GDM1 (cell line): ENCODE measurements around the gene DUSP8.

Experiments
- DNase-seq: peaks from one replicate; lab custom pipeline; 2025; lab: John Stamatoyannopoulos, UW

DUSP8 gene

DNA sequence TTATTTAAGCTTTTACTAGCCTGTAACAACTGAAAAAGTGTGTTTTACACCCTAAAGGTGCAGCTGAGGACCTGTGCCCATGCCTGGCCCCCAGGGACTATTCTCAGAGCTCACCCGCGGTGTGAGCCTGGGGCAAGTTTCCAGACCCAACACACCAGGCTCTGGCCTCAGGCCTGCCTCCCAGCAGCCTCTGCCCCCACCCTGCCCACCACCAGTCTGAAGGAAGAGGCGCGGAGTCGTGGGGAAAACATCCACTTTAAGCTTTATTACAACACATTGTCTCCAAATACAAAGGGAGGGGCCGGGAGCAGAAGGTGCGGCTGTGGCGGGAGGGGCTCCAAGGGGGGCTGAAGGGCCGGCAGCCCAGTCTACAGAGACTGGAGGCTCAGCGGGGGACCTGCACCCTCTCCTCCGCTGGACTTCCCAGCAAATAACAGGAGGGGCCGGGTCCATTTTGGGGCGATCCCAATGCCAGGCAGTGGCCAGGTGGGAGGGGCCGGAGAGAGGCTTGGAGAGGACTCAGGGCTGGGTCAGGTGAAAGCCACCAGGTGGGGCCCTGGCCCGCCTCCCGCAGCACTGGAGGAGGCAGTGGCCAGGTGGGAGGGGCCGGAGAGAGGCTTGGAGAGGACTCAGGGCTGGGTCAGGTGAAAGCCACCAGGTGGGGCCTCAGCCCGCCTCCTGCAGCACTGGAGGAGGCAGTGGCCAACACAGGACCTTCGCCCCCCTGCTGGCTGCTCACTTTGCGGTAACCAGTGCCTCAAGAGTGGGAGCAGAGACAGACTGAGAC, 18.1 kb downstream of the DUSP8 start:
- no peak for DNase-seq

DNA sequence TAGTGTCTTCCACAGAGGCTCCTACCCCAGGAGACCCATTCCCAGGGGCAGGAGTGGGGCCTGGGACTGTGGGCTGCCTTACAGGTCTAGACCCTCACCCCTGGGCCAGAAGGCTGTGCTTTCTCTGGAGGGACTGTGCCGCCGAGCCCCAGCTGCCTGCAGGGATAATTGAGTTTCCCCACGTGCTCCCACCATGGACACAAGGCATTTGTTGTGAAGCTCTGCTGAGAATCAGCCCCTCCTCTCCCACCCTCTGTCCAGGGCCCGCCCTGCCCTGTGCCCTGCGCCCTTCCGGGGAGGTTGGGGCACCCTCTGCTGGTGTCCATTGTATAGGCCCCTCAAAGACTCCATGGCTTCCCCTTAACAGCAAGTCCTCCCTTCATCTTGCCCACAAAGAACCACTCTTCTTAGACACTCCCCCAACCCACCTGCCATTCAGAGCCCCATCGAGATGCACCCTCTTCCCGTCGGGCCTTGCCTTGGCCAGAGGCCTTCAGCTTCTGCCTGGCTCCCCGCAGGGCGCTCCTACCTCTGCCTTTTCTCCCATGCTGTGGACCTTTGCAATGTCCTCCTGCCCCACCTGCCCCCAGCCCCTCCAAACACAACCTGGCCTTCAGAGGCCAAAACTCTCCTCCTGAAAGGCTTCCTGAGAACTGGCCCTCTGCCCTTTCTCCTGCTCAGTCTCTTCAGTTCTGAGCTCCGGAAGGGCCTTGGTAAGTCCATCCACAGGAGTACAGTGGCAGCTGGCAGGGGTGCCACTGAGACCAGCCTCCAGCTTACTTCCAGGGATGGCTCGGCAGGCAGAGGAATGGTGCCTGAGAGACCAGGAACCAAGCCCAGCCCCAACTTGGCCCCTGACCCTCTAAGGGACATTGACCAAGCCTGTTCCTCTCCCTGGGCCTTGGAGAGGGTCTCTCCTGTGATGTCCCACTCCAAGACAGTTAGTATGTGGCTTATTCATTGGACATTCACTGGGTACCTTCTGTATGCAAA, 22.4 kb downstream of the DUSP8 start:
- DNase-seq: no peak

DNA sequence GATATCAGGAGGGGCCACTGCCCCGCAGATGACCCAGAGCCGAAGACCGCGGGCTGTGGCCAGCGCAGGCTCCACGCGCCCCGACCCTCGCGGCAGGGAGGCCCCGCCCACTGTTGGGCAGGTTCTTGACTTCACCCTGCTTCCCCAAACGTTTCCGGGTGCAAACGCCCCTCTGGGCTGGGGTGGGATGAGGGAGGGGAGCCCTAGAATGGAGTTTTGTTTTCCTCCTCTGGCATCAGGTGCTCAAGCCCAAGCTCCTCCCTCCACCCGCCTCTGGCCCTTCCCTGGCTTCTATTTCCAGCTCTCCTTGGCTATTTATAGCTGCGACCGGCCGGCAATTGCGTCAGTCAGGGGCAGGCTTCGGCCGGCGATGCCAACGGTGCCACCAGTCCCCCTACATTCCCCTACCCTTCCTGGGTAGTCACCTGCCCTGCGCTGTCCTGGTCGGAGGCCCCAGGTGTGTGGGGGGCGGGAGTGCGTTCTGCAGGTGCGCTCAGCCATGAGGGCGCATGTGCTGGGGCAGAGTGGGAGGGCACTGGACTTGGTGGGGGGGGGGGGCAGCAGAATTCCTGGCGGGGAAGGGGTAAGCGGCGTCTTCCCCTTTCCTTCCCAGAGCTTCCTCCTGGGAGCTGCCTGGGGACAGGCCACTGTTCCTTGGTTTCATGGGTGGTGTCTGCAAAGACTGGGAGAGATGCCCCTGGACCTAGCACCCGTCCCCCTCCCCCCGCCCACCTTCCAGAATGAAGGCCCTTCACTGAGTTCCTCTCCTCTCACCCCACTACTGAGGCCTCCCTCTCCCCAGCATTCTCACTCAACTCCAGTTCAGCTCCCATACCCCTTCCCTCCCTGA, 23.6 kb downstream of the DUSP8 start:
- no peak for DNase-seq

GRCh38 chr11:1547467-1548098, 24.5 kb downstream of the DUSP8 start:
- no peak for DNase-seq

- no peak for DNase-seq
Measured at GRCh38 chr11:1546536-1547466, 25.3 kb downstream of the DUSP8 start.

GRCh38 chr11:1546077-1546535, 26.0 kb downstream of the DUSP8 start:
- no peak for DNase-seq

- no peak for DNase-seq
Measured at GRCh38 chr11:1545432-1545831, 26.6 kb downstream of the DUSP8 start.

DNA sequence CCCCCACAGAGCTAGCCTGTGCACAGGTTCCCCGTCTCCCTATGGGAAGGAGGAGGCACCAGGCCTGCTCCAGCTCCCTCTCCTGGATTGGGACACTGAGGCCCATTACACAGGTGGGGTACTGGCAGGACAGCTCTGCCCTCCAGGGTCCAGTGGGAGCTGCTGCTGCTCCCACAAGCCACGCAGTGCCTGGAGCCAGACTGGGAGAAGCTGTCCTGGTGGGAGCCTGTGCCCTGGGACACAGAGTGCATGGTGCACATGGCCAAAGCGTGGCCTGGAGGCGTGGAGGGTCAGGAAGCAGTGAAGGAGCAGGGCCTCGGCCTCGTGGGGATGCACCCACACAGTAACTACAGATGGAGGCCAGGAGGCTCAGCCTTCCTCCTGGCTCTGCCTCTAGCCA, 27.5 kb downstream of the DUSP8 start:
- DNase-seq: no peak

DNA sequence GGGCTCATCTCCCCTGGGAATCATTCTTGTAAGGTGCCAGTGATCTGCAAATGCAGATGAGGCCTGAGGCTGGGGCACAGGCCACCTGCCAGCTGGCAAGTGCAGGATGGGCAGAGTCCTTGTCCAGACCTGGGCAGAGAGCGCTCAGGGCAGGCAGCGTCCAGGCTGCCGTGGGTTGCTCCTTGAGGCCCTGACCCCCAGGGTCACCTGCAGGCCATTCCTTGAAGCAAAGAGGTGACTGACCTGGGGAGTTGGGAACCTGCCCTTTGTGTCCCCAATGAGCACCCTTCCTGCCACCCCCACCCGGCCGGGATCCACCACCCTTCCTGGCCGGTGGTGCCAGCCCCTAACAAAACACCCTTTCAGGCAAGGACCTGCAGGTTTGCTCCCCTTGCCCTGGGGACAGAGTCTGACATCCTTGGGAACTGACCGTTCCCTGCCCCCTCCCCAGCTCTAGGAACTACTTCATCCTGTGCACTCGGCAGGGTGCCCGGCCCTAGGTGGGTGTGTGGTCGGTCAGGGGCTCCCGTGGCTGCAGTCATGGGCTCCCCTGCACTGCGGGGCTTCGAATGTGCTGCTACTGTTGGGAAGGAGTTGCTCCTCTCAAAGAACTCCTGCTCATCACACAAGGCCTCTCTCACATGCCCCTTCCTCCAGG, 28.3 kb downstream of the DUSP8 start:
- no peak for DNase-seq

GRCh38 chr11:1542267-1542666, 29.8 kb downstream of the DUSP8 start:
- DNase-seq: no peak

DNA sequence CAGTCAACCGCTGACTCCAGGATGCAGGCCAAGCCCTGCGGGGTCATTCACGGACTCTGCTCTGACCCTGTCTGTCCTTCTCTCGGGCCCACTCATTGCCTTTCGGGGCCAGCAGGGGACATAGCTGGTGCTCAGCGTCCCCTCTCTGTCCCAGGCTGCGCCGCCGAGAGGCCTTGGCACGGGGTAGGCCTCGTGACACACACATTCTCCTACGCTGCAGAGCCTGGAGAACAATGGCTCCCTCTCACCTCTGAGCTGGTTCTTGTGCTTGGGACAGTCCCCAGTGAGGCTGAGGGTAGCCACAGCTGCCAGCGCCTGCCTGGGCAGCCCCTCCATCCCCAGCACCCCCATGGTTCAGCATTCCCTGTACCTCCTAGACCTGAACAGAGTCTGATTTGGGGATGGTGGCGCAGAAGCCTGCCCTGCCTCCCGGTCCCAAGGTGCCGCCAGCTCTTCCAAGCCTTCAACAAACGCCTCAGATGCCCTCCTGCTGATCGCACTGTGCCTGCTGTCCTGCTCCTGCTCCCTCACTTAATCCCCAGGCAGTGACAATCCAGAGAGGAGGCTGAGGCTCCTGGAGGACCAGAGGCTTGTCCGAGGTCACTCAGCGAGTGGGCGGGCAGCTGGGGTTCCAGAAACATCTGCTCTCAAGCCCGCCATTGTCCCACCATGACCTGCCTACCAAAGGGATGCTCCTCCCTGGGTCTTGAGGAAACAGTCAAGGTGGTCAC, 30.4 kb downstream of the DUSP8 start:
- no peak for DNase-seq

- no peak for DNase-seq
Measured at GRCh38 chr11:1540074-1540473, 32.0 kb downstream of the DUSP8 start.

DNA sequence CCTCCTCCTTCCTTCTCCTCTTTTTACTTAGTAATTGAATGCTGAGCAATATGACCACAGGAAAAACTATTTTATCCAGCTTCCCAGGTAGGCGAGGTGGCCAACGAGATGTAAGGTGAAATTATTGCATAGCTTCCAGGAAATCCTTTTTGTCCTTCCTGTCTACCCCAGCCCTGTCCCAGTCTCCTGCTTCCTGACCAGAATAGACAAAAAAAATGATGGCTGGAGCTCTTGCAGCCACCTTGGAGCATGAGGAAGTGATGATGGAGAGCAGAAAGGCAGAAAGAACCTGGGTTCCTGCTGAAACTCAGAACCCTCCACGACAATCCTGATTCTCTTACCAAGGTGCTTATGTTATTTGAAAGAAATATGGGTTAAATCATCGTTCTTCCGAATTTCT, 33.9 kb downstream of the DUSP8 start:
- DNase-seq: no peak

DNA sequence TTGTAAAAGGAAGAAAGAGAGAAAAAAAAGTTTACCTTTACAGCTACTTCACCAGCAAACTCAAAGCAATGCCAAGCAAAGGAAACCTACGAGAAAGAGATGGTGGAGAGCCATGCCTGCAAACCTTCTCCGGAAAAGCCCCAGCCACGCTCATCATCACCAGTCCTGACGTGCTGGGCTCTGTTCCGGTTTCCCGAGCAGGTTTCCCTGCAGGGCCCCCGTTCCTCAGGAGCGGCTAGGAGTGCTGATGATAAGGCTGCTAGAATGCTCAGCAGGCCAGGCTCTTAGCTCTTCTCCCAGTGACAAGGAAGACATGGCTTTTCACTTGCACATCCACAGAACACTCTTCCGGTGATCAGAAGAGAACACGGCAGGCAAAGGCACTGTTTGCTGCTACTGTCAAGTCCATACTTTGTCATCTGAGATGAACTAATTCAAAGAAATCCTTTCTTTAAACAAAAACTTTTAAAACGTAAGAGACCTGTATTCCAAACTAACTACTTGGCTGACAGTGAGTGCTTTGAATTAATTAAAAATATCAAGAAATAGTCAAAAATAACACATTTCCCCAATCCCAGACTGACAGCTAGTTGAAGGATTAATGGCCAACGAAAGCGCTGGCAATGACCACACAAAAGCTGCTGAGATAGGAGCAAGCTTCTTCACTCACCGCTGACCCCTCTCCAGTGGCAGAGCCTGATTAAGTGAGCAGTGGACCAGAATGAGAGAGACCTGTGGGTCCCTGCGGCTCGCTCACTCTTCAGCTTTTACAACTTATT, 35.8 kb downstream of the DUSP8 start:
- DNase-seq: no peak

GRCh38 chr11:1534682-1535081, 37.4 kb downstream of the DUSP8 start:
- no peak for DNase-seq

DNA sequence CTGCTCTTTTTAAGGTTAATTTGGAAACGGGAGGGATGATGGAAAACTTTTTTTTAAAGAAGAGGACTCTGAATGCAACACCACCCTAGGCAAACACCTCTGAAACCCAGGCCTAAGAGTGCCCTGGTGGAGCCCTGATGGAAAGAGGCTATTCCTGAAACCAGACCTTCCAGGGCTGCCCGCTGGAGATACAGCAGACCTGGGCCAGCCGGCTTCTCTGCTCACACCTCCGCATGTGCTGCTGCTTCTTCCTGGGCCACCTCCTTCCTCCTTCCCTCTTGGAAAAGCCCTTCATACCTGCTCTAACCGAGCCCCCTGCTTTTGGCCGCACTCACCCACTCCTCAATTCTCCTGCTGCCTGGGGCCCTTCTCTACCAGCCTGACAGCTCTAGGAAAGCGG, 37.9 kb downstream of the DUSP8 start:
- DNase-seq: no peak

- no peak for DNase-seq
Measured at GRCh38 chr11:1533342-1533725, 38.7 kb downstream of the DUSP8 start.

GRCh38 chr11:1532606-1533341, 39.3 kb downstream of the DUSP8 start:
- DNase-seq: no peak
